GM15510 (cell line): Measurements from ENCODE around the gene ATE1.

Experiments used
- POLR2A ChIP-seq: IDR thresholded peaks from 3 replicates; pipeline ENCODE4 v1.6.1; 2011; ENCODE audit warnings: borderline replicate concordance; ENCODE audit not compliant: insufficient read length; ENCODE audit errors: extremely low read depth

ATE1 gene

DNA sequence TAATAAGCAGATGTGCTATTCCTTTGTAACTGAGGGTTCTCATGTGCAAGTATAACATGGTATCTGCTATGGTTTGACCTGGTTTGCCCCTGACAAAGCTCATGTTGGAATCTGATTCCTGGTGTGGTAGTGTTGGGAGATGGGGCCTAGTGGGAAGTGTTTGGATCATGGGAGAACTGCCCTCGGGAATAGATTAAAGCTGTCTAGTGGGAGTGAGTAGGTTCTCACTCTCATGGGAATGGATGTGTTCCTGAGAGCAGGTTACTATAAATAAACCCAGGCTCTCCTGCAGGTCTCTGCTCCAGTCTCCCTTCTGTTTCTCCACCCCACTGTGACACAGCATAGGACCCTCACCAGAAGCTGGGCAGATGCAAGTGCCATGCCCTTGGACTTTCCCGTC is 97.7 kb downstream of the ATE1 start:
- no peak for TF ChIP-seq POLR2A

DNA sequence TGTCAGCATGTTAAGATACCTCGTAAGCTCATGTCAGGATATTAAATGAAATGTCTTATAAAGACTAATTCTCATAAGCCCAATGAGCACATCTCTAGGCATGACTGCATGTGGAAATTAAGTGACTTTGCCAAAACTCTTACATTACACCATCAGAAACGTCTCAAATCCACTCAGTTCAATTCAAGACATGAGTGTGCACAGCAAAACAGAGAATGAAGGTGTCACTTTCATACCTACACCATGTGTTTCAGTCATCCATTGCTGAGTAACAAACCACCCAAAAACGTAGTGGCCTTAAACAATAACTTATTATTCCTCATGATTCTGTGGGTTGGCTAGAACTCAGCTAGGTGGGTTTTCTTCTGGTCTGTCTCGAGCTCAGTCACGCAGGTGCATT is 99.8 kb downstream of the ATE1 start:
- no peak for TF ChIP-seq POLR2A

DNA sequence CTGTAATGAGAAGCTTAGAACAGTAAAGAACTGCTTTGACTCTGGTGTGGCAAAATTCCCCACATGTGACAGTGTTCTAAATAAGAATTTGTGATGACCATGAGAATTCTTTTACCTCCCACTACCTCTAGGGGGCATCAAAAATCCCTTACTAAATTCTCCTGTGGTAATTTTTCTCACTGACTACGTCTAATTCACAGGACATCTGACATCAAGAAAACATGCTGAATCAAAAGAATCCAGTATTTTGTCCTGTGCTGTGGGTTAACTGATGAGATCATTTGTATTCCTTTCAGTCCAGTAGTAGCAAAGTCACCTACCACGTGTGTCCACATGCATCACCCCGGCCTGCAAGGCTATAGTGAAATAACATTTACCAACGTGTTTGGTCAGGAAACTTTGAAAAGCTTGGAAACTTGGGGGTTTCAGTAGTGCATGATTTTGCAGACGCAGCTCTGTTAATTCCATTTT is 103.8 kb downstream of the ATE1 start:
- TF ChIP-seq POLR2A = no peak

- TF ChIP-seq POLR2A = no peak
Observed at GRCh38 chr10:121822724-121823123, 105.1 kb downstream of the ATE1 start.

- no peak for TF ChIP-seq POLR2A
Observed at GRCh38 chr10:121822180-121822579, 105.7 kb downstream of the ATE1 start.

DNA sequence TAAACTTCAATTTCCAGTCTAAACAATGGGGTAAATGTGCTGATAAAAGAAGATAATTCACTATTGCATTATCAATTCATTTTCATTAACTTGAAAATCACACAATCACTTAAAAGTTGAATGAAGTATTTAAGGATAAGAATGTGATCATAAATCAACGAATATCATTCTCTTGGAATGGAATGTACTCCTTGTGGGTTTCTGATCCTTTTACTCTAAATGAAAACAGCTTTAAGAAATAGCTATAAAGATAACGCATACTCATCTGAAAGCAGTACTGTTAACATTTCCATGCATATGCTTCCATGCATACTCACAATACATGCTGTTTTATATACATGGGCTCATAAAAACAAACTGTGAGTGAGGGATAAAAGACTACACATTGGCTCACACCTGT is 108.8 kb downstream of the ATE1 start:
- TF ChIP-seq POLR2A = no peak

GRCh38 chr10:121818599-121818998 is 109.2 kb downstream of the ATE1 start:
- TF ChIP-seq POLR2A = no peak

DNA sequence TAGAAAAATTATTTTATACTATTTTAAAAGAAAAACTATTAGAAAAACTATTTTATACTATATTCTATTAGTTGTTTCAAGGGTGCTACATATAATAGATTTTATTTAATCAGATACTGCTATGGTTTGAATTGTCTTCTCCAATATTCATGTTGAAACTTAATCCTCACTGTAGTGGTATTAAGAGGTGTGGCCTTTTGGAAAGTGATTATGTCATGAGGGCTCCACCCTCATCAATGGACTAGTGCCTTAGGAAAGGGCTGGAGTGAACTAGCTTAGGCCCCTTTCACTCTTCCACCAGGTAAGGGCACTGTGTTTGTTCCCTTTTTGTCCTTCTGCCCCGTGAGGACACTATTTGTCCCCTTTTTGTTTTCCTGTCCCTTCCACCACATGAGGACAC is 111.6 kb downstream of the ATE1 start:
- no peak for TF ChIP-seq POLR2A

- TF ChIP-seq POLR2A = no peak
Observed at GRCh38 chr10:121813857-121814256, 114.0 kb downstream of the ATE1 start.

DNA sequence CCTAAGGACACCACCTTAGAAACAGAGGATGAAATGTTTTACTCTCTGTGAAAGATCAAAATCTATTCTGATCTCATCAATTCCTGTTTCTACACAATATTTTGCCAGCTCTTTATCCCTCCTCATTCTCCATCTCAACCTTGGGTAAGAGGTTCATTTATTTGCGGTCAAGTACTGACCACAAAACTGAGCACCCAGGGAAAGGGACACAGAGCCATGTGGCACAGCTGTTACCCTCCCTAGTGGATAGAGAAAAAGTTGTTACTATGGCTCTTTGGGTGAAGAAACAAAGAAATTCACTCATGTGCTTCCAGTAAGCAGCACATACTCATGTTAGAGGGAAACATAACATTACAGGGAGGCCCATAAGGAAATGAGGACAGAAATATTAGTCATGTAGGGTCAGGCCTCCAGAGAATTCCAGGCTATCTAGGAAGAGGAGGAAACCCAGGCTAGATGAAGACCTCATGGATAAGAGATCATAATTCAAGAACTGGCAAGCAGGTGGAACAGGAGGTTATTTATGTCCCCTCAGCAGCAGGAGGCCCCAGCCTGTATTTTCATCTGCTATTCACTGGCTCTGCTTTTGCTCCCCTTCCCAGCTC is 114.5 kb downstream of the ATE1 start:
- no peak for TF ChIP-seq POLR2A

DNA sequence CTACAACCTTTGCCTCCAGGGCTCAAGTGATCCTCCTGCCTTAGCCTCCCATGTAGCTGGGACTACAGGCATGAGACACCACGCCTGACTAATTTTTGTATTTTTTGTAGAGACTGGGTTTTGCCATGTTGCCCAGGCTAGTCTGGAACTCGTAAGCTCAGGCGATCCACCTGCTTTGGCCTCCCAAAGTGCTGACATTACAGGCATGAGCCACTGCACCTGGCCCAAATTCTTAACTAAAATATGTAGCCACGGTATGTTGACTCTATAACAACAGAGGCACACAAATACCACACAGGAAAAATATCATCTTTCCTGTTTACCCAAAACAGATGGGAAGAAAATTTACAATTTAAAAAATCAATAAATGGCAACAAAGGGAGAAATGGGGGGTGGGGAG is 115.8 kb downstream of the ATE1 start:
- TF ChIP-seq POLR2A = no peak

GRCh38 chr10:121811386-121811785 is 116.4 kb downstream of the ATE1 start:
- no peak for TF ChIP-seq POLR2A

DNA sequence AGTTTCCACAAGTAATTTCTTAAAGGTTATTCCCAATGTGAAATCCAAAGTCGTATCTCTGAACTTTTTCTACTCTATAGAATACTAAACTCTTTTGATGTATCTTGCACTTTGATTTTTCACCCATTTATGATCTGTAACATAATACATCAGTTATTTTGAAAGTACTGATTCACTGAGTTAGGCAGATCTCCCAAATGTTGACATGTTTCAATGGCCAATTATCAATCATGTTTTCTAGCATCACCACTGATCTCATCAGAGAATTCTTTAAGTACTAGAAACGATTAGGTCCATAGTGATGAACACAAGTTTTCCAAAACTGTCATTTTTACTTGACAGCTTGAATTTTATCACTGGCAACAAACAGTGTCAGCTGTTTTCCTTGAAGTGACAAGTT is 119.0 kb downstream of the ATE1 start:
- TF ChIP-seq POLR2A = no peak

DNA sequence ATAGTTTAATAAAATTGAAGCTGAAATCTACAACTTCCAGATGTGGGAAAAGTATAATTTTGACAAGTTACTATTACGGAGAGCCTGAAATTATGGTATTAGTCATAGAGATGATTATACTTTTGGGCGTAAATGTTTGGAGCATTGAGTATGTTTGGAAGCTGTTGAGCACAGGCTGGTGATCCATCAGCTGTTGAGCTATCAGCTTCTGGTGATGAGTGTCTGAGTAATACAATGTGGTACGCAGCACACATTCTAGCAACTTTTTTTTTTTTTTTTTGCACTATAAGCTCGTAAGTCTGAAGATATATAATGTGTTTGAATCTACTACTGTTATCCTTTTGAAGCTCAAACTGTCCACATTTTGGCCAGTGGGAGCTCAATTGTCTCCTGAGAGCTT is 123.4 kb downstream of the ATE1 start:
- TF ChIP-seq POLR2A = no peak

DNA sequence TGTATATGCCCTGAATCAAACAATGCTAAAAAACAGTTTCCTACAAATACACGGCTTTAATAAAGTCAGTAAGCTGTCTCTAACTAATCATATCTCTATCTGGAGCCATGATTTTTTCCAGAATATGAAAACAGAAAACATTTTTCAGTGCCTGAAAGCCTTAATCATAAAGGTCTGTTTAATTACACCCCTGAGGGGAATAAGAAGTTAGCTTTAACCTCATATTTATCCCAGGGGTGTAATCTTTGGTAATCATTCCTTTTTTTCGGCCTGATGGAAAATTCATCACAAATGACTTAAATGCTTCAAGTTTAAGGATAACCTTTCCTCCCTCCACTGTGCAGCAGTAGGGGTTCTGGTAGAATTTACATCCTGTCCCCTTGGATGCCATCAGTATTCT is 124.2 kb downstream of the ATE1 start:
- no peak for TF ChIP-seq POLR2A

- no peak for TF ChIP-seq POLR2A
Observed at GRCh38 chr10:121800831-121801230, 127.0 kb downstream of the ATE1 start.

- no peak for TF ChIP-seq POLR2A
Observed at GRCh38 chr10:121800146-121800545, 127.7 kb downstream of the ATE1 start.

DNA sequence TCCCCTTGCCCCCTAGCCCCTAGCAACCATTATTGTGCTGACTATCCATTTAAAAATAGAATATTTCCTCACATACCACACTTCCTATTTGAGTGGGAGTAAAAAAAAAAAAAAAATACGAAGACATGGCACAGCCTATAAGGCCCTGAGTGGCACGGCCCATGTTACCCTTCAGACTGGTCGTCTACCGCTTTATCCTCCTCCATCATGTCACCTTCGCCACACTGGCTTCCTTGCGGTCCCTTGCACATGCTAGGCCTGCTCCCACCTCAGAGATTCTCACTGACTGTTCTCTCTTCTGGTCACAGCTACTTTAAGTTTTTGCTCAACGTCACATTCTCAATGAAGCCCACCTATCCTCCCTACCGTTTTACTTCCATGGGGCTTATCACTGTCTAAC is 130.3 kb downstream of the ATE1 start:
- TF ChIP-seq POLR2A = no peak

DNA sequence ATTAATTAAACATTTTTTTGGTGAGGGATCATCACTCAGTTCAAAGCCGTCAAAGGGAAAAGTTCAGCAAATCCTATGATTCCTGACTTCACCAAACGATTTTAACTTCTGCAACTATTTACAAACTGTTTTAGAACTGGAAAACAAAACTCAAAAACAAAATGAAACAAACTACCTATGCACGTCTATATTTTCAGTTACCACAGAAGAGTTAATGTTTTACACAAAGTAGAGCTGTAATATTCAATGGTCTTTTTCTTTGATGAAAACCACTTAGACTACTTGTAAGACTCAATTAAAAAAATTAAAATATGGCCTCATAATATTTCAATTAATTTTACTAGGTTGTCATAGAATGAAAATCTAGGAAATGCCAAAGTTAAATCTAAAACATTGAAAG is 131.5 kb downstream of the ATE1 start:
- no peak for TF ChIP-seq POLR2A
